HEK293 (cell line): ENCODE measurements around the gene UBL5.
A peak's percentile ranks its signal among the peaks of the same experiment; 100 is the strongest.

Experiments
- IKZF3 ChIP-seq: fragments of 450-650 bp; IDR thresholded peaks from 2 replicates; pipeline ENCODE4 v1.5.0; 2018; ENCODE audit warnings: missing biosample characterization, mild to moderate bottlenecking, missing genetic modification characterization, moderate library complexity
- MZF1 ChIP-seq: fragments of 450-650 bp; formaldehyde crosslinking; IDR thresholded peaks from 2 replicates; pipeline ENCODE4 v1.5.1; 2017; ENCODE audit warnings: missing biosample characterization, missing genetic modification characterization, borderline replicate concordance
- PRDM10 ChIP-seq: fragments of 450-650 bp; formaldehyde crosslinking; IDR thresholded peaks from 2 replicates; pipeline ENCODE4 v1.5.1; 2016; ENCODE audit warnings: missing biosample characterization, missing genetic modification characterization
- PRDM4 ChIP-seq: fragments of 450-650 bp; formaldehyde crosslinking; IDR thresholded peaks from 2 replicates; pipeline ENCODE4 v1.5.1; 2017; ENCODE audit warnings: missing biosample characterization, missing genetic modification characterization
- PRDM6 ChIP-seq: fragments of 450-650 bp; formaldehyde crosslinking; IDR thresholded peaks from 2 replicates; pipeline ENCODE4 v1.5.1; 2017; ENCODE audit warnings: missing biosample characterization, missing genetic modification characterization
- RBAK ChIP-seq: fragments of 450-650 bp; formaldehyde crosslinking; IDR thresholded peaks from 2 replicates; pipeline ENCODE4 v1.5.1; 2016; ENCODE audit warnings: missing biosample characterization, missing genetic modification characterization
- ZBTB6 ChIP-seq: fragments of 450-650 bp; formaldehyde crosslinking; IDR thresholded peaks from 2 replicates; pipeline ENCODE4 v1.5.1; 2017; ENCODE audit warnings: missing biosample characterization, missing genetic modification characterization
- ZNF19 ChIP-seq: fragments of 450-650 bp; formaldehyde crosslinking; IDR thresholded peaks from 2 replicates; pipeline ENCODE4; 2016; ENCODE audit warnings: missing biosample characterization, missing genetic modification characterization, low read depth
- ZNF221 ChIP-seq: fragments of 450-650 bp; formaldehyde crosslinking; IDR thresholded peaks from 2 replicates; pipeline ENCODE4 v1.5.1; 2017; ENCODE audit warnings: missing biosample characterization, missing genetic modification characterization, borderline replicate concordance
- ZNF24 ChIP-seq: fragments of 450-650 bp; formaldehyde crosslinking; IDR thresholded peaks from 2 replicates; pipeline ENCODE4 v1.5.1; 2016; ENCODE audit warnings: missing biosample characterization, missing genetic modification characterization
- ZNF26 ChIP-seq: fragments of 450-650 bp; formaldehyde crosslinking; IDR thresholded peaks from 2 replicates; pipeline ENCODE4 v1.5.1; 2016; ENCODE audit warnings: missing biosample characterization, missing genetic modification characterization
- ZNF302 ChIP-seq: fragments of 450-650 bp; formaldehyde crosslinking; IDR thresholded peaks from 2 replicates; pipeline ENCODE4 v1.5.1; 2016; ENCODE audit warnings: missing biosample characterization, missing genetic modification characterization, low read depth
- ZNF335 ChIP-seq: fragments of 450-650 bp; formaldehyde crosslinking; conservative IDR thresholded peaks from 2 replicates; pipeline ENCODE4 v1.5.1; 2016; ENCODE audit warnings: missing biosample characterization, missing genetic modification characterization
- ZNF37A ChIP-seq: fragments of 450-650 bp; IDR thresholded peaks from 2 replicates; pipeline ENCODE4 v1.5.1; 2018; ENCODE audit warnings: missing biosample characterization, missing genetic modification characterization
- ZNF416 ChIP-seq: fragments of 450-650 bp; formaldehyde crosslinking; IDR thresholded peaks from 2 replicates; pipeline ENCODE4 v1.5.1; 2016; ENCODE audit warnings: missing biosample characterization, missing genetic modification characterization
- ZNF521 ChIP-seq: fragments of 450-650 bp; formaldehyde crosslinking; IDR thresholded peaks from 2 replicates; pipeline ENCODE4 v1.5.1; 2017; ENCODE audit warnings: missing biosample characterization, mild to moderate bottlenecking, missing genetic modification characterization
- ZNF529 ChIP-seq: fragments of 450-650 bp; formaldehyde crosslinking; IDR thresholded peaks from 2 replicates; pipeline ENCODE4 v1.5.1; 2017; ENCODE audit warnings: missing genetic modification characterization, missing biosample characterization; ENCODE audit not compliant: insufficient replicate concordance
- ZNF555 ChIP-seq: fragments of 450-650 bp; formaldehyde crosslinking; conservative IDR thresholded peaks from 2 replicates; pipeline ENCODE4 v1.5.1; 2017; ENCODE audit warnings: missing biosample characterization, mild to moderate bottlenecking, missing genetic modification characterization, inconsistent platforms
- ZNF600 ChIP-seq: fragments of 450-650 bp; formaldehyde crosslinking; IDR thresholded peaks from 2 replicates; pipeline ENCODE4 v1.5.1; 2016; ENCODE audit warnings: missing biosample characterization, missing genetic modification characterization
- ZNF664 ChIP-seq: fragments of 450-650 bp; formaldehyde crosslinking; IDR thresholded peaks from 2 replicates; pipeline ENCODE4 v1.5.1; 2016; ENCODE audit warnings: missing biosample characterization, missing genetic modification characterization
- ZNF670 ChIP-seq: fragments of 450-650 bp; formaldehyde crosslinking; IDR thresholded peaks from 2 replicates; pipeline ENCODE4 v1.5.1; 2016; ENCODE audit warnings: missing biosample characterization, missing genetic modification characterization, low read depth
- ZNF792 ChIP-seq: fragments of 450-650 bp; formaldehyde crosslinking; IDR thresholded peaks from 2 replicates; pipeline ENCODE4 v1.5.1; 2016; ENCODE audit warnings: missing biosample characterization, missing genetic modification characterization
- ZNF843 ChIP-seq: fragments of 450-650 bp; formaldehyde crosslinking; IDR thresholded peaks from 2 replicates; pipeline ENCODE4 v1.5.1; 2016; ENCODE audit warnings: missing biosample characterization, missing genetic modification characterization
- ZSCAN5A ChIP-seq: fragments of 450-650 bp; formaldehyde crosslinking; IDR thresholded peaks from 2 replicates; pipeline ENCODE4 v1.5.1; 2016; ENCODE audit warnings: missing biosample characterization, missing genetic modification characterization
- ZXDB ChIP-seq: fragments of 450-650 bp; formaldehyde crosslinking; IDR thresholded peaks from 2 replicates; pipeline ENCODE4 v1.5.1; 2016; ENCODE audit warnings: missing biosample characterization, missing genetic modification characterization

The UBL5 gene

GRCh38 chr19:9785367-9786331 is 42.1 kb upstream of the UBL5 start (continued):
- TF ChIP-seq ZSCAN5A (0 out of 2 replicates have a peak, but pooled peaks have one; percentile 14), MZF1 (tag by site-specific recombination) (no peak), ZNF600 (tag by site-specific recombination) (no peak), ZNF664 (no peak), PRDM10 (peak; percentile 76), ZNF19 (tag by site-specific recombination) (no peak), ZXDB (tag by site-specific recombination) (peak; percentile 67), ZNF24 (tag by site-specific recombination) (no peak), PRDM4 (tag by site-specific recombination) (no peak), ZNF302 (tag by site-specific recombination) (no peak), ZNF843 (0 out of 2 replicates have a peak, but pooled peaks have one; percentile 26), IKZF3 (no peak; the same call in 1 of the 2 replicates), ZNF521 (tag by site-specific recombination) (no peak), ZNF670 (no peak), RBAK (tag by site-specific recombination) (no peak), ZNF529 (tag by site-specific recombination) (no peak), ZNF26 (tag by site-specific recombination) (no peak), ZNF37A (tag by site-specific recombination) (no peak), PRDM6 (tag by site-specific recombination) (no peak), ZBTB6 (tag by site-specific recombination) (no peak), ZNF335 (tag by site-specific recombination) (peak; percentile 90), ZNF555 (tag by site-specific recombination) (no peak), ZNF221 (tag by site-specific recombination) (no peak), ZNF792 (no peak), ZNF416 (tag by site-specific recombination) (no peak)
